HCT116 (cell line): ENCODE results near the gene MPZ. TPM values are rescaled to one million over a fixed set of nuclear protein-coding genes. Genes with fewer than 3 reads are reported as not detected.
"Not testable (repeated sequence)": the region's sequence is repeated elsewhere in the genome, so short reads cannot be mapped to it uniquely, and the experiment has no call there.

Source experiments
- ATAC-seq: fragments of 200-7000 bp; cut with Tn5 transposase; 2 replicates; pipeline ENCODE4 v1.9.1; 2020; ENCODE audit warnings: mild to moderate bottlenecking, moderate library complexity
- BruUV-seq: library from RNA; stranded (reverse); fragments of 400-500 nt; replicated peaks from 2 replicates; lab custom pipeline; 2021; lab: Mats Ljungman, UMichigan
- CTCF ChIA-PET: fragments of 300-600 bp; sonication (Branson Sonifier 250); formaldehyde crosslinking; loops from one replicate; lab custom pipeline; 2021; ENCODE audit warnings: antibody characterized with exemption; lab: Charles Lee
- POLR2A ChIA-PET: fragments of 300-600, 350-600 bp; sonication (Branson Sonifier 250); formaldehyde crosslinking; loops from one replicate; lab custom pipeline; 2021; ENCODE audit warnings: antibody characterized with exemption; lab: Charles Lee
- RAD21 ChIA-PET, 2 experiments: fragments of 300-600 bp; sonication (Branson Sonifier 250); formaldehyde crosslinking; loops; one replicate each; lab custom pipeline; 2023; ENCODE audit warnings: low total read pairs in 2 of 2; ENCODE audit not compliant: uncharacterized antibody in 2 of 2, unreplicated experiment in 2 of 2, low non-redundant PET in 1 of 2; lab: Charles Lee
- DNase-seq: peaks from one replicate; pipeline ENCODE4 v3.0.0-alpha.2; 2010; ENCODE audit warnings: low read depth, low spot score
- H2AFZ ChIP-seq: fragments of 200-600 bp; shearing (Covaris generic), sonication (generic); 2 replicates; pipeline ENCODE4 v1.6.1; 2017; ENCODE audit warnings: low read depth, mixed run types, mixed read lengths, antibody characterized with exemption, low read length; ENCODE audit not compliant: poor library complexity, severe bottlenecking
- H3K27ac ChIP-seq: 2 replicates; pipeline ENCODE4 v1.5.1; 2012; ENCODE audit warnings: low read depth, low read length
- H3K27me3 ChIP-seq: fragments of 200-600 bp; sonication (generic); 2 replicates; pipeline ENCODE4 v1.6.1; 2016; ENCODE audit warnings: mixed run types, low read length, mixed read lengths; ENCODE audit not compliant: insufficient read depth
- H3K36me3 ChIP-seq, 2 experiments: fragments of 200-500 bp in 1 of 2; fragments of 200-600 bp in 1 of 2; sonication (Bioruptor generic) in 1 of 2; sonication (generic) in 1 of 2; 2 replicates each; pipeline versions ENCODE4 v1.5.1 to v1.6.1; 2014 to 2016; ENCODE audit warnings: low read length in 2 of 2, inconsistent platforms in 1 of 2, mixed read lengths in 1 of 2, mixed run types in 1 of 2; ENCODE audit not compliant: insufficient read depth in 2 of 2, control insufficient read depth in 1 of 2
- H3K4me1 ChIP-seq, 2 experiments: fragments of 200-600 bp in 1 of 2; sonication (generic) in 1 of 2; 2 replicates each; pipeline versions ENCODE4 v1.5.1 to v1.6.1; 2012 to 2017; ENCODE audit warnings: low read length in 2 of 2, inconsistent platforms in 1 of 2, mild to moderate bottlenecking in 1 of 2, mixed read lengths in 1 of 2, mixed run types in 1 of 2, moderate library complexity in 1 of 2; ENCODE audit not compliant: insufficient read depth in 2 of 2, control insufficient read depth in 1 of 2
- H3K4me2 ChIP-seq: fragments of 200-600 bp; sonication (generic); 2 replicates; pipeline ENCODE4 v1.6.1; 2017; ENCODE audit warnings: mixed run types, low read length, mixed read lengths
- H3K4me3 ChIP-seq, 2 experiments: fragments of 200-600 bp in 1 of 2; sonication (generic) in 1 of 2; replicated peaks in 1 of 2; 2 replicates each; pipeline ENCODE4 v1.5.1; 2011 to 2016; ENCODE audit warnings: low read length in 2 of 2, control low read depth in 1 of 2, low read depth in 1 of 2, mild to moderate bottlenecking in 1 of 2, mixed read lengths in 1 of 2, mixed run types in 1 of 2
- H3K79me2 ChIP-seq: fragments of 200-600 bp; sonication (generic); 2 replicates; pipeline ENCODE4 v1.6.1; 2017; ENCODE audit warnings: mild to moderate bottlenecking, mixed run types, low read length, moderate library complexity, mixed read lengths; ENCODE audit not compliant: insufficient read depth
- H3K9ac ChIP-seq: fragments of 200-600 bp; sonication (generic); 2 replicates; pipeline ENCODE4 v1.6.1; 2016; ENCODE audit warnings: low read length, mixed read lengths
- H3K9me2 ChIP-seq: fragments of 200-600 bp; sonication (generic), shearing (Covaris generic); 2 replicates; pipeline ENCODE4 v1.6.1; 2017; ENCODE audit warnings: mixed run types, mild to moderate bottlenecking, moderate library complexity; ENCODE audit not compliant: insufficient read depth
- H3K9me3 ChIP-seq, 2 experiments: fragments of 200-500 bp in 1 of 2; fragments of 200-600 bp in 1 of 2; sonication (Bioruptor generic) in 1 of 2; sonication (generic) in 1 of 2; 2 replicates each; pipeline ENCODE4 v1.6.1; 2014 to 2017; ENCODE audit warnings: low read length in 2 of 2, mixed read lengths in 2 of 2, inconsistent platforms in 1 of 2, low read depth in 1 of 2, mild to moderate bottlenecking in 1 of 2, mixed run types in 1 of 2, moderate library complexity in 1 of 2; ENCODE audit not compliant: control insufficient read depth in 1 of 2, insufficient read depth in 1 of 2
- H4K20me1 ChIP-seq: fragments of 200-600 bp; sonication (generic), shearing (Covaris generic); 2 replicates; pipeline ENCODE4 v1.6.1; 2017; ENCODE audit warnings: mixed run types, mild to moderate bottlenecking, moderate library complexity; ENCODE audit not compliant: insufficient read depth
- ATF3 ChIP-seq: IDR thresholded peaks from 2 replicates; pipeline ENCODE4 v1.6.1; 2012
- CBX3 ChIP-seq: IDR thresholded peaks from 2 replicates; pipeline ENCODE4 v1.6.1; 2012; ENCODE audit warnings: low read depth
- EZH2phosphoT487 ChIP-seq: fragments of 200-600 bp; IDR thresholded peaks from 2 replicates; pipeline ENCODE4 v1.6.1; 2018; ENCODE audit warnings: antibody characterized with exemption, borderline replicate concordance
- RAD21 ChIP-seq: IDR thresholded peaks from 2 replicates; pipeline ENCODE4 v1.6.1; 2012; ENCODE audit warnings: low read depth, mild to moderate bottlenecking
- TCF7L2 ChIP-seq: IDR thresholded peaks from 2 replicates; pipeline ENCODE4 v1.7.0; 2011; ENCODE audit warnings: borderline replicate concordance, inconsistent platforms; ENCODE audit not compliant: insufficient read depth, insufficient read length; ENCODE audit errors: extremely low read depth
- intact Hi-C: fragments of 100-400 bp; cut with micrococcal nuclease; formaldehyde crosslinking; loops from 2 replicates; pipeline ENCODE4 v1.10.0; 2022
- total RNA-seq: library from RNA; stranded (reverse); gene quantifications from one replicate; pipeline ENCODE4 v1.2.1, GENCODE V29; 2021; ENCODE audit not compliant: unreplicated experiment
- TF ChIP-seq, protein P1 (sequence below): IDR thresholded peaks from 2 replicates; pipeline ENCODE4 v1.6.1; 2011; ENCODE audit warnings: mild to moderate bottlenecking, low read length, moderate library complexity; ENCODE audit not compliant: insufficient replicate concordance; ENCODE audit errors: extremely low read depth
- TF ChIP-seq, protein P2 (sequence below): IDR thresholded peaks from 2 replicates; pipeline ENCODE4 v1.6.1; 2012

The MPZ gene
- total RNA-seq, 1 experiment from 2014 or later = 3.6 TPM

DNA sequence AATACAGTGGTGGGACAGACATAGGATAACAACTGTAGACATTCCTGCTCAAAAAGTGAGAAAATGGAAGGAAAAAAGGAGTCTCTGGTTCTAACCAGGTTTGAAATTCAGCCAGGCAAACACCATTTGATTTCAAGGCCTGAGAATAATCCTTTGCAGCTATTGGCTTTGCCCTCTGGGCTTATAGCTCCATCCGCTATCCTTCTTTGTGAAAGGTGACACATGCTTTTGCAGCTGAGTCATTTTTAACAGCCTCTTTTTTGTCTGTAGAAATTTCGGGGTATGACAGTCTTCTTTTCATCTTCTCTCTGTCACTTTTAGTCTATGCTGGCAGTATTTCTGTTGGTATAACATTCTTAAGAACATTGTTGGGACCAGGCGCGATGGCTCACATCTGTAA, 20.6 kb upstream of the MPZ start (continued):
- TF ChIP-seq, protein P1, sequence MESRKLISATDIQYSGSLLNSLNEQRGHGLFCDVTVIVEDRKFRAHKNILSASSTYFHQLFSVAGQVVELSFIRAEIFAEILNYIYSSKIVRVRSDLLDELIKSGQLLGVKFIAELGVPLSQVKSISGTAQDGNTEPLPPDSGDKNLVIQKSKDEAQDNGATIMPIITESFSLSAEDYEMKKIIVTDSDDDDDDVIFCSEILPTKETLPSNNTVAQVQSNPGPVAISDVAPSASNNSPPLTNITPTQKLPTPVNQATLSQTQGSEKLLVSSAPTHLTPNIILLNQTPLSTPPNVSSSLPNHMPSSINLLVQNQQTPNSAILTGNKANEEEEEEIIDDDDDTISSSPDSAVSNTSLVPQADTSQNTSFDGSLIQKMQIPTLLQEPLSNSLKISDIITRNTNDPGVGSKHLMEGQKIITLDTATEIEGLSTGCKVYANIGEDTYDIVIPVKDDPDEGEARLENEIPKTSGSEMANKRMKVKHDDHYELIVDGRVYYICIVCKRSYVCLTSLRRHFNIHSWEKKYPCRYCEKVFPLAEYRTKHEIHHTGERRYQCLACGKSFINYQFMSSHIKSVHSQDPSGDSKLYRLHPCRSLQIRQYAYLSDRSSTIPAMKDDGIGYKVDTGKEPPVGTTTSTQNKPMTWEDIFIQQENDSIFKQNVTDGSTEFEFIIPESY = no peak
- no peak for TF ChIP-seq ATF3
- no peak for TF ChIP-seq EZH2phosphoT487
- no peak for TF ChIP-seq TCF7L2
- TF ChIP-seq CBX3 = no peak
- TF ChIP-seq RAD21 = no peak

DNA sequence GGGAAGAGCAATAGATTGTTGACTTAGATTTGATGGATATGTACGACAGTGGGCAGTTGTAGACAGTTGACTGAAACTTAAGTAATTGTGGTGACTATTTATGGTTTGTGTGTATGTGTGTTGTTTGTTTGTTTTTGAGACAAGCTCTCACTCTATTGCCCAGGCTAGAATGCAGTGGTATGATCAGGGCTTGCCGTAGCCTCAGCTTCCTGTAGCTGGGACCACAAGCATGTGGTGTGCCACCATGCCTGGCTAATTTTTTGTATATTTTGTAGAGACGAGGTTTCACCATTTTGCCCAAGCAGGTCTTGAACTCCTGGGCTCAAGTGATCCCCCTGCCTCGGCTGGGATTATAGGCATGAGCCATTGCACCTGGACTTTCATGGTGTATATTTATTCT, 14.3 kb upstream of the MPZ start:
- CTCF ChIA-PET = no interaction called here
- no peak for DNase-seq
- intact Hi-C loops = no loop called here

DNA sequence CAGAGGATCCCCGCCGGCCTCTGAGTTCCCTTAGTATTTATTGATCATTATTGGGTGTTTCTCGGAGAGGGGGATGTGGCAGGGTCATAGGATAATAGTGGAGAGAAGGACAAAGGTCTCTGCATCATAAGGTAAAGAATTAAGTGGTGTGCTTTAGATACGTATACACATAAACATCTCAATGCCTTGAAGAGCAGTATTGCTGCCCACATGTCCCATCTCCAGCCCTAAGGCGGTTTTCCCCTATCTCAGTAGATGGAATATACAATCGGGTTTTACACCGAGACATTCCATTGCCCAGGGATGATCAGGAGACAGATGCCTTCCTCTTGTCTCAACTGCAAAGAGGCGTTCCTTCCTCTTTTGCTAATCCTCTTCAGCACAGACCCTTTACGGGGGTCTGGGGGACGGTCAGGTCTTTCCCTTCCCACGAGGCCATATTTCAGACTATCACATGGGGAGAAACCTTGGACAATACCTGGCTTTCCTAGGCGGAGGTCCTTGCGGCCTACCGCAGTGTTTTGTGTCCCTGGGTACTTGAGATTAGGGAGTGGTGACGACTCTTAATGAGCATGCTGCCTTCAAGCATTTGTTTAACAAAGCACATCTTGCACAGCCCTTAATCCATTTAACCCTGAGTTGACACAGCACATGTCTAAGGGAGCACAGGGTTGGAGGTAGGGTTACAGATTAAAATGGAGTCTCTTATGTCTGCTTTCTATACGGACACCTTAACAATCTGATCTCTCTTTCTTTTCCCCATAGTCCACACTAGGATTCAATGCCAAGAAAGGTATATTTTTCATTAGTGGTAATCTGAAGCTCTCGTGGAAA, 6.3 kb upstream of the MPZ start:
- H3K4me2 ChIP-seq, POLR2A ChIA-PET, H3K36me3 ChIP-seq, H3K27me3 ChIP-seq, H3K9ac ChIP-seq, H3K4me3 ChIP-seq, H3K9me3 ChIP-seq, CTCF ChIA-PET, H2AFZ ChIP-seq, H3K9me2 ChIP-seq, H3K27ac ChIP-seq, RAD21 ChIA-PET, ATAC-seq, BruUV-seq, DNase-seq, H4K20me1 ChIP-seq: not testable (repeated sequence)
- Histone ChIP-seq H3K4me1 (peaks cover 7 to 14% of the 10 kb centered on the region in 2 experiments), H3K79me2 (peaks cover 31% of the 10 kb centered on the region)
- intact Hi-C loops = loop anchor here (10.0 kb wide), 1 partner anchor 69 kb away; no protein-coding TSS in a partner anchor

More for the DNA sequence above, 14.3 kb upstream of the MPZ start:
- ChIA-PET RAD21 (no interaction called here), POLR2A (no interaction called here)
- no peak overlapping the region for H3K27ac ChIP-seq
- no peak overlapping the region for H2AFZ ChIP-seq
- H3K4me3 ChIP-seq = no peak overlapping the region
- BruUV-seq = no TSS peak
- no peaks in the 10 kb centered on the region for H4K20me1 ChIP-seq
- no peaks in the 10 kb centered on the region for H3K27me3 ChIP-seq
- no peak overlapping the region for H3K4me2 ChIP-seq
- no peaks in the 10 kb centered on the region for H3K9me2 ChIP-seq
- no peaks in the 10 kb centered on the region for H3K4me1 ChIP-seq
- H3K9me3 ChIP-seq = no peaks in the 10 kb centered on the region
- peaks cover 10% of the 10 kb centered on the region in 2 experiments; a peak in 2 of 4 replicates for H3K36me3 ChIP-seq
- ATAC-seq = no peak
- TF ChIP-seq, protein P2, sequence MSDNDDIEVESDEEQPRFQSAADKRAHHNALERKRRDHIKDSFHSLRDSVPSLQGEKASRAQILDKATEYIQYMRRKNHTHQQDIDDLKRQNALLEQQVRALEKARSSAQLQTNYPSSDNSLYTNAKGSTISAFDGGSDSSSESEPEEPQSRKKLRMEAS = no peak
- H3K79me2 ChIP-seq = peaks cover 20% of the 10 kb centered on the region; the same call in 1 of the 2 replicates
- no peak overlapping the region for H3K9ac ChIP-seq
